Right renal cortex interstitium (tissue), 3 donors: ENCODE measurements around the gene CLASRP. TPM values are rescaled to one million over a fixed set of nuclear protein-coding genes. Genes with fewer than 3 reads are reported as not detected.
A peak's percentile ranks its signal among the peaks of the same experiment; 100 is the strongest.

Source experiments
- DNase-seq, 3 donors: peaks; one replicate each; pipeline ENCODE4 v3.0.0-alpha.2; 2013; ENCODE audit warnings: low read depth in 3 of 3, low spot score in 2 of 3
- polyA plus RNA-seq, 3 donors: library from polyadenylated mRNA; unstranded; fragments of 120-200 nt; gene quantifications; one replicate each; pipeline ENCODE4 v1.2.1, GENCODE V29; 2013; ENCODE audit not compliant: insufficient read length in 3 of 3

The CLASRP gene
- polyA plus RNA-seq, 3 donors: 54.1 to 59.4 (median 56.6) TPM

GRCh38 chr19:45059258-45059965 lies 20.6 kb downstream of the CLASRP start:
- peak in 1 of 3 donors; percentile 38 for DNase-seq

- no peak for DNase-seq
Measured at GRCh38 chr19:45061965-45062364, 23.1 kb downstream of the CLASRP start.

GRCh38 chr19:45063851-45064801 lies 25.3 kb downstream of the CLASRP start:
- DNase-seq: no peak

- DNase-seq: no peak
Measured at GRCh38 chr19:45066921-45067661, 28.2 kb downstream of the CLASRP start.

GRCh38 chr19:45068041-45068440 lies 29.2 kb downstream of the CLASRP start:
- DNase-seq: no peak

- no peak for DNase-seq
Measured at GRCh38 chr19:45069056-45069455, 30.2 kb downstream of the CLASRP start.

GRCh38 chr19:45070214-45070613 lies 31.4 kb downstream of the CLASRP start:
- DNase-seq: no peak

- DNase-seq: no peak
Measured at GRCh38 chr19:45070861-45071544, 32.2 kb downstream of the CLASRP start.

- DNase-seq: no peak
Measured at GRCh38 chr19:45071545-45071938, 32.7 kb downstream of the CLASRP start.

GRCh38 chr19:45071969-45072790 lies 33.3 kb downstream of the CLASRP start:
- no peak for DNase-seq

- DNase-seq: no peak
Measured at GRCh38 chr19:45074744-45075300, 36.0 kb downstream of the CLASRP start.

GRCh38 chr19:45075301-45076028 lies 36.6 kb downstream of the CLASRP start:
- no peak for DNase-seq

GRCh38 chr19:45076029-45076850 lies 37.4 kb downstream of the CLASRP start, which contains the start of gene ZNF296:
ZNF296 (minus strand) TSS chr19:45076478; CDS start chr19:45076373, 105 bp downstream.
- no peak for DNase-seq

- DNase-seq: no peak
Measured at GRCh38 chr19:45076851-45077730, 38.2 kb downstream of the CLASRP start.

- no peak for DNase-seq
Measured at GRCh38 chr19:45078390-45079062, 39.7 kb downstream of the CLASRP start.
